ENCODE results near the gene CEBPE.

The CEBPE gene

GRCh38 chr14:23102801-23103200, 16.3 kb downstream of the CEBPE start:
- no peak for DNase-seq (ENCODE audit: low read depth in 3 of 3)

- no peak for DNase-seq (ENCODE audit: low read depth in 3 of 3)
Measured at GRCh38 chr14:23101986-23102625, 16.9 kb downstream of the CEBPE start.

- DNase-seq (ENCODE audit: low read depth in 3 of 3) = no peak
Measured at GRCh38 chr14:23101213-23101970, 17.7 kb downstream of the CEBPE start.

GRCh38 chr14:23099212-23099861, 19.7 kb downstream of the CEBPE start:
- no peak for DNase-seq (ENCODE audit: low read depth in 3 of 3)

- DNase-seq (ENCODE audit: low read depth in 3 of 3) = no peak
Measured at GRCh38 chr14:23097786-23098185, 21.3 kb downstream of the CEBPE start.

- DNase-seq (ENCODE audit: low read depth in 3 of 3) = peak; percentile 95 to 100 (median 99)
Measured at GRCh38 chr14:23095196-23096108, 23.6 kb downstream of the CEBPE start, which contains the start of gene C14orf119. Gene C14orf119 (plus strand): TSS chr14:23095505. CDS start chr14:23097659, 2,154 bp downstream.

- DNase-seq (ENCODE audit: low read depth in 3 of 3) = peak; percentile 47 to 67 (median 49)
Measured at GRCh38 chr14:23094666-23095195, 24.3 kb downstream of the CEBPE start, which contains the start of gene ACIN1. Gene ACIN1 (minus strand): TSS chr14:23095136. CDS start chr14:23095112, 24 bp downstream.

GRCh38 chr14:23093991-23094665, 24.9 kb downstream of the CEBPE start:
- no peak for DNase-seq (ENCODE audit: low read depth in 3 of 3)

GRCh38 chr14:23093526-23093925, 25.5 kb downstream of the CEBPE start:
- no peak for DNase-seq (ENCODE audit: low read depth in 3 of 3)

GRCh38 chr14:23093104-23093503, 26.0 kb downstream of the CEBPE start:
- DNase-seq (ENCODE audit: low read depth in 3 of 3) = no peak

- DNase-seq (ENCODE audit: low read depth in 3 of 3) = no peak
Measured at GRCh38 chr14:23091294-23092225, 27.5 kb downstream of the CEBPE start.

GRCh38 chr14:23090254-23090636, 28.8 kb downstream of the CEBPE start:
- no peak for DNase-seq (ENCODE audit: low read depth in 3 of 3)

- DNase-seq (ENCODE audit: low read depth in 3 of 3) = no peak
Measured at GRCh38 chr14:23089498-23090253, 29.4 kb downstream of the CEBPE start.

GRCh38 chr14:23086565-23086964, 32.5 kb downstream of the CEBPE start:
- DNase-seq (ENCODE audit: low read depth in 3 of 3) = no peak

GRCh38 chr14:23085458-23085857, 33.6 kb downstream of the CEBPE start:
- DNase-seq (ENCODE audit: low read depth in 3 of 3) = no peak

- DNase-seq (ENCODE audit: low read depth in 3 of 3) = no peak
Measured at GRCh38 chr14:23080474-23080873, 38.6 kb downstream of the CEBPE start.

- no peak for DNase-seq (ENCODE audit: low read depth in 3 of 3)
Measured at GRCh38 chr14:23079716-23080115, 39.3 kb downstream of the CEBPE start.

- DNase-seq (ENCODE audit: low read depth in 3 of 3) = no peak
Measured at GRCh38 chr14:23078692-23079116, 40.4 kb downstream of the CEBPE start.

- DNase-seq (ENCODE audit: low read depth in 3 of 3) = no peak
Measured at GRCh38 chr14:23077962-23078361, 41.1 kb downstream of the CEBPE start.

Measured in stimulated activated CD4-positive, alpha-beta T cell treated with anti-CD3 and anti-CD28 coated beads, TNF-alpha, amount 100 ng/mL, for 24 hours (primary cell).